ENCODE measurements around the gene RNF157. TPM values are rescaled to one million over a fixed set of nuclear protein-coding genes. Genes with fewer than 3 reads are reported as not detected.

The RNF157 gene
- total RNA-seq, 1 experiment from 2014 or later, result 0.86 TPM

- H3K9me2 ChIP-seq (ENCODE audit: insufficient read depth), result no peaks in the 10 kb centered on the region
- H3K27ac ChIP-seq (ENCODE audit: low read depth, low read length), result no peak overlapping the region
- no peak overlapping the region for H3K4me3 ChIP-seq (replicated peaks in 1 of 2; ENCODE audit: low read depth in 1 of 2, low read length in 2 of 2)
- no peaks in the 10 kb centered on the region for H3K27me3 ChIP-seq (ENCODE audit: insufficient read depth, low read length)
- no peaks in the 10 kb centered on the region for H4K20me1 ChIP-seq (ENCODE audit: insufficient read depth)
- RAD21 ChIA-PET (ENCODE audit: low non-redundant PET in 1 of 2, low total read pairs in 2 of 2, uncharacterized antibody in 2 of 2, unreplicated experiment in 2 of 2), result no interaction called here
- CTCF ChIA-PET, result no interaction called here
- no peaks in the 10 kb centered on the region for H3K9me3 ChIP-seq (ENCODE audit: control insufficient read depth in 1 of 2, insufficient read depth in 1 of 2, low read depth in 1 of 2, low read length in 2 of 2)
- BruUV-seq (replicated peaks), result no TSS peak
- H3K36me3 ChIP-seq (ENCODE audit: control insufficient read depth in 1 of 2, insufficient read depth in 2 of 2, low read length in 2 of 2), result no peaks in the 10 kb centered on the region
- no peak overlapping the region for H3K4me2 ChIP-seq (ENCODE audit: low read length)
- H3K4me1 ChIP-seq (ENCODE audit: control insufficient read depth in 1 of 2, insufficient read depth in 2 of 2, low read length in 2 of 2), result peaks cover 17 to 30% of the 10 kb centered on the region in 2 experiments; a peak in 3 of 4 replicates
- intact Hi-C loops (cut with micrococcal nuclease), result no loop called here
- DNase-seq (ENCODE audit: low read depth, low spot score), result no peak
- no peak overlapping the region for H2AFZ ChIP-seq (ENCODE audit: low read depth, low read length, poor library complexity, severe bottlenecking)
- H3K9ac ChIP-seq (ENCODE audit: low read length), result no peak overlapping the region
- POLR2A ChIA-PET, result no interaction called here
- no peak for TF ChIP-seq POLR2A (IDR thresholded peaks at IDR 0.05; ENCODE audit: borderline replicate concordance, extremely low read depth, insufficient read depth, insufficient read length)
- no peak for TF ChIP-seq ATF3 (IDR thresholded peaks at IDR 0.05)
- no peak for TF ChIP-seq POLR2AphosphoS5 (IDR thresholded peaks at IDR 0.05; ENCODE audit: low read depth, low read length)
- TF ChIP-seq EZH2 (IDR thresholded peaks at IDR 0.05), result no peak
- TF ChIP-seq CTCF (IDR thresholded peaks at IDR 0.05 in 2 of 3, conservative IDR thresholded peaks at IDR 0.05 in 1 of 3; ENCODE audit: borderline replicate concordance in 1 of 3, insufficient read depth in 1 of 3, low read depth in 2 of 3, low read length in 2 of 3), result no peak
- no peak for TF ChIP-seq ZFX (IDR thresholded peaks at IDR 0.05)
- no peak for TF ChIP-seq TCF7L2 (IDR thresholded peaks at IDR 0.05; ENCODE audit: borderline replicate concordance, extremely low read depth, insufficient read depth, insufficient read length)
- ATAC-seq, result no peak
- H3K79me2 ChIP-seq (ENCODE audit: insufficient read depth, low read length), result no peaks in the 10 kb centered on the region
Measured at GRCh38 chr17:76145231-76146052, 94.9 kb downstream of the RNF157 start.

All from HCT116 (cell line).